Measurements from ENCODE around the gene TEX2. TPM values are rescaled to one million over a fixed set of nuclear protein-coding genes. Genes with fewer than 3 reads are reported as not detected.

TEX2 gene
- total and polyA plus RNA-seq, 2 of the 13 experiments (the other 11 are each of a cell fraction or from before 2014, with no cell fraction given): 21.4 to 37.7 TPM

- peak; percentile 66; the same call in 1 of the 2 replicates for TF ChIP-seq MAZ (IDR thresholded peaks at IDR 0.05; ENCODE audit: borderline replicate concordance, low read depth, low read length)
- TF ChIP-seq MAZ (CRISPR knock-in tag; IDR thresholded peaks at IDR 0.05; ENCODE audit: low read depth): peak; percentile 95
- no peak for TF ChIP-seq HOXA7 (CRISPR knock-in tag; IDR thresholded peaks at IDR 0.05)
- peak; percentile 61; the same call in 1 of the 2 replicates for TF ChIP-seq ZBED4 (CRISPR knock-in tag; IDR thresholded peaks at IDR 0.05; ENCODE audit: borderline replicate concordance)
- TF ChIP-seq SNAPC5 (CRISPR knock-in tag; IDR thresholded peaks at IDR 0.05; ENCODE audit: borderline replicate concordance): 0 out of 2 replicates have a peak, but pooled peaks have one; percentile 8
- peak; percentile 90 for TF ChIP-seq ZNF503 (CRISPR knock-in tag; IDR thresholded peaks at IDR 0.05)
- TF ChIP-seq MED1 (CRISPR knock-in tag; IDR thresholded peaks at IDR 0.05): peak; percentile 88
- peak; percentile 89 for TF ChIP-seq ESRRA (CRISPR knock-in tag; IDR thresholded peaks at IDR 0.05; ENCODE audit: low read depth)
- TF ChIP-seq SRSF9 (IDR thresholded peaks at IDR 0.05; ENCODE audit: borderline replicate concordance, insufficient read depth, low read depth, low read length, poor library complexity, severe bottlenecking): no peak
- TF ChIP-seq KLF12 (CRISPR knock-in tag; IDR thresholded peaks at IDR 0.05; ENCODE audit: borderline replicate concordance): peak; percentile 79; the same call in 1 of the 2 replicates
- peak; percentile 100 for TF ChIP-seq ZEB1 (IDR thresholded peaks at IDR 0.05; ENCODE audit: insufficient replicate concordance, low read depth)
- TF ChIP-seq ZNF788 (CRISPR knock-in tag; IDR thresholded peaks at IDR 0.05; ENCODE audit: borderline replicate concordance): peak; percentile 96
- no peak for TF ChIP-seq TIGD3 (CRISPR knock-in tag; IDR thresholded peaks at IDR 0.05; ENCODE audit: borderline replicate concordance)
- peak; percentile 81 for TF ChIP-seq ZNF274 (CRISPR knock-in tag; IDR thresholded peaks at IDR 0.05)
- no peak; the same call in 1 of the 2 replicates for TF ChIP-seq E2F5 (CRISPR knock-in tag; conservative IDR thresholded peaks at IDR 0.05)
- TF ChIP-seq BHLHE40 (IDR thresholded peaks at IDR 0.05; ENCODE audit: low read length): no peak
- peak; percentile 89; the same call in 1 of the 2 replicates for TF ChIP-seq RELA (CRISPR knock-in tag; IDR thresholded peaks at IDR 0.05)
- no peak for TF ChIP-seq RFX5 (IDR thresholded peaks at IDR 0.05; ENCODE audit: low read depth, low read length)
Observed at GRCh38 chr17:64216338-64217248, 46.5 kb downstream of the TEX2 start (continued).

Data from HepG2 (cell line).